HepG2 (cell line): ENCODE measurements around the gene ZNF429. TPM values are rescaled to one million over a fixed set of nuclear protein-coding genes. Genes with fewer than 3 reads are reported as not detected.

Experiments
- BHLHE40 ChIP-seq: IDR thresholded peaks from 2 replicates; pipeline ENCODE4 v1.6.1; 2011; ENCODE audit warnings: low read length, improper control_type of control experiment
- EEA1 ChIP-seq: sonication (generic); formaldehyde crosslinking; IDR thresholded peaks from 2 replicates; pipeline ENCODE4 v1.5.1; 2020; ENCODE audit warnings: mild to moderate bottlenecking, missing genetic modification reagents, borderline replicate concordance
- IKZF1 ChIP-seq: fragments of 450-650 bp; IDR thresholded peaks from 2 replicates; pipeline ENCODE4 v1.7.1; 2016
- MIER2 ChIP-seq: IDR thresholded peaks from 2 replicates; pipeline ENCODE4 v1.6.1; 2016; ENCODE audit warnings: missing biosample characterization, missing genetic modification reagents
- SATB2 ChIP-seq: sonication (generic); formaldehyde crosslinking; IDR thresholded peaks from 2 replicates; pipeline ENCODE4 v1.5.0; 2020; ENCODE audit warnings: missing genetic modification reagents
- SMC3 ChIP-seq: IDR thresholded peaks from 2 replicates; pipeline ENCODE4 v1.6.1; 2011; ENCODE audit warnings: low read length, improper control_type of control experiment
- SP5 ChIP-seq: IDR thresholded peaks from 2 replicates; pipeline ENCODE4 v1.6.1; 2016; ENCODE audit warnings: low read depth, borderline replicate concordance
- SSRP1 ChIP-seq: IDR thresholded peaks from 2 replicates; pipeline ENCODE4 v1.6.1; 2016; ENCODE audit warnings: control low read depth
- ZBTB20 ChIP-seq: sonication (generic); formaldehyde crosslinking; IDR thresholded peaks from 2 replicates; pipeline ENCODE4 v1.8.1; 2023; ENCODE audit warnings: missing genetic modification reagents, low read depth, mild to moderate bottlenecking, borderline replicate concordance
- ZC3H13 ChIP-seq: sonication (generic); formaldehyde crosslinking; IDR thresholded peaks from 2 replicates; pipeline ENCODE4 v1.8.1; 2023; ENCODE audit warnings: mild to moderate bottlenecking, missing genetic modification reagents, moderate library complexity
- ZNF614 ChIP-seq: IDR thresholded peaks from 2 replicates; pipeline ENCODE4 v1.6.1; 2018; ENCODE audit warnings: missing biosample characterization, missing genetic modification reagents, inconsistent platforms, borderline replicate concordance
- ZNF790 ChIP-seq: sonication (generic); formaldehyde crosslinking; IDR thresholded peaks from 2 replicates; pipeline ENCODE4 v1.8.0; 2022; ENCODE audit warnings: missing genetic modification reagents, mild to moderate bottlenecking, borderline replicate concordance
- polyA plus RNA-seq, 8 experiments: library from polyadenylated mRNA; depleted of rRNA in 3 of 8; stranded (reverse) in 7 of 8; unstranded in 1 of 8; fragments of >200 nt; fragmentation: Illumina TruSeq in 4 of 8; extraction: Trizol in 4 of 8; gene quantifications; 2 replicates each; pipeline versions ENCODE4 v1.2.1 to v1.2.3, GENCODE V29; 2011 to 2016; ENCODE audit warnings: low read depth in 4 of 8, missing spikeins in 1 of 8, mixed read lengths in 1 of 8; ENCODE audit not compliant: insufficient read depth in 1 of 8
- total RNA-seq, 5 experiments: library from RNA; depleted of rRNA; stranded (reverse); fragments of >200 nt; fragmentation: Illumina TruSeq; extraction: Trizol; gene quantifications; 2 replicates each; pipeline ENCODE4 v1.2.3, GENCODE V29; 2016; ENCODE audit warnings: low read depth in 1 of 5
- TF ChIP-seq, protein P1 (sequence below): sonication (generic); formaldehyde crosslinking; conservative IDR thresholded peaks from 2 replicates; pipeline ENCODE4 v1.4.0; 2020; ENCODE audit warnings: mild to moderate bottlenecking, missing genetic modification reagents, moderate library complexity
- TF ChIP-seq, protein P2 (sequence below): IDR thresholded peaks from 2 replicates; pipeline ENCODE4 v1.6.1; 2016; ENCODE audit warnings: missing genetic modification reagents, missing compliant biosample characterization
- TF ChIP-seq, protein P3 (sequence below): sonication (generic); formaldehyde crosslinking; IDR thresholded peaks from 2 replicates; pipeline ENCODE4 v1.9.0; 2021; ENCODE audit warnings: missing genetic modification reagents, mild to moderate bottlenecking, borderline replicate concordance
- TF ChIP-seq, protein P4 (sequence below): sonication (generic); formaldehyde crosslinking; IDR thresholded peaks from 2 replicates; pipeline ENCODE4; 2020; ENCODE audit warnings: missing genetic modification reagents, mild to moderate bottlenecking, borderline replicate concordance
- TF ChIP-seq, protein P5 (sequence below): sonication (generic); formaldehyde crosslinking; IDR thresholded peaks from 2 replicates; pipeline ENCODE4 v1.8.1; 2023; ENCODE audit warnings: mild to moderate bottlenecking, missing genetic modification reagents, borderline replicate concordance
- TF ChIP-seq, protein P6 (sequence below): sonication (generic); formaldehyde crosslinking; IDR thresholded peaks from 2 replicates; pipeline ENCODE4 v1.5.1; 2020; ENCODE audit warnings: missing genetic modification reagents, mild to moderate bottlenecking, borderline replicate concordance

The ZNF429 gene
- total and polyA plus RNA-seq, 2 of the 13 experiments (the other 11 are each of a cell fraction or from before 2014, with no cell fraction given), result 3.3 to 3.4 TPM

DNA sequence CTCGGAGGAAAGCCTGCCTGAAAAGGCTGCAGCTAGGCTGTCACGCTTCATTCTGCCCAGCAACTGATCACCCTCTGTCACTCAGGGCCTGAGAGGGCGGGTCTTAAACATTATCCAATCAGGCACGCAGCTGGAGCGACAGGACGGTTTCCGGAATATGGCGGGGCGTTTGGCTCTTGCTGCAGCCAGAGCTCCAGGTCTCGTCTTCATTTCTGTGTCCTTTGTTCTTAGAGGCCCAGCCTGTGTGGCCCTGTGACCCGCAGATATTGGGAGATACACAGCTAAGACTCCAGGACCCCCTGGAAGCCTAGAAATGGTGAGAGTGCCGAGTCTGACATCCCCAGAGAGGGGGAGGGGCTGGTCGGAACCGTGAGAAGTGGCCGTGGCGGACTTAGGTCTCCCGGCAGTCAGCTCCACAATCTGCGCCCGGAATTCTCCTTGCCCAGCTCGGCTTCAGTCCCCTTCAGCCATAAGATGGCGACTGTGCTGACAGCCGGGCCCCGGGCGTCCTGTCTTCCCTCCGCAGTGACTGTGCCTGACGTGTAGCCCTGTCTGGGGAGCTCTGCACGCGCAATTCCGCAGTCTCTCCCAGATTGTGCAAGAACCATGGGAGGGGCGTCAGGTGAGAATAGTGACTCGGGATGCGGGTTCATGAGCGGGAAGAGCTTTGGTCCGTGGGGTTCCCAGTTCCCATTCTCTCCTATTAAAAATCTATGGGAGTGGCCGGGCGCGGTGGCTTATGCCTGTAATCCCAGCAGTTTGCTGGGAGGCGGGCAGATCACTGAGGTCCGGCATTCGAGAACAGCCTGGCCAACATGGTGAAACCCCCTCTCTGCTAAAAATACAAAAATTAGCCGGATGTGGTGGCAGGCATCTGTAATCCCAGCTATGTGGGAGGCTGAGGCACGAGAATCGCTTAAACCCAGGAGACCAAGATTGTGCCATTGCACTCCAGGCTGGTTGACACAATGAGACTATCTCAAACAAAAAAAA, at the start of gene ZNF429 (continued):
- TF ChIP-seq, protein P1, sequence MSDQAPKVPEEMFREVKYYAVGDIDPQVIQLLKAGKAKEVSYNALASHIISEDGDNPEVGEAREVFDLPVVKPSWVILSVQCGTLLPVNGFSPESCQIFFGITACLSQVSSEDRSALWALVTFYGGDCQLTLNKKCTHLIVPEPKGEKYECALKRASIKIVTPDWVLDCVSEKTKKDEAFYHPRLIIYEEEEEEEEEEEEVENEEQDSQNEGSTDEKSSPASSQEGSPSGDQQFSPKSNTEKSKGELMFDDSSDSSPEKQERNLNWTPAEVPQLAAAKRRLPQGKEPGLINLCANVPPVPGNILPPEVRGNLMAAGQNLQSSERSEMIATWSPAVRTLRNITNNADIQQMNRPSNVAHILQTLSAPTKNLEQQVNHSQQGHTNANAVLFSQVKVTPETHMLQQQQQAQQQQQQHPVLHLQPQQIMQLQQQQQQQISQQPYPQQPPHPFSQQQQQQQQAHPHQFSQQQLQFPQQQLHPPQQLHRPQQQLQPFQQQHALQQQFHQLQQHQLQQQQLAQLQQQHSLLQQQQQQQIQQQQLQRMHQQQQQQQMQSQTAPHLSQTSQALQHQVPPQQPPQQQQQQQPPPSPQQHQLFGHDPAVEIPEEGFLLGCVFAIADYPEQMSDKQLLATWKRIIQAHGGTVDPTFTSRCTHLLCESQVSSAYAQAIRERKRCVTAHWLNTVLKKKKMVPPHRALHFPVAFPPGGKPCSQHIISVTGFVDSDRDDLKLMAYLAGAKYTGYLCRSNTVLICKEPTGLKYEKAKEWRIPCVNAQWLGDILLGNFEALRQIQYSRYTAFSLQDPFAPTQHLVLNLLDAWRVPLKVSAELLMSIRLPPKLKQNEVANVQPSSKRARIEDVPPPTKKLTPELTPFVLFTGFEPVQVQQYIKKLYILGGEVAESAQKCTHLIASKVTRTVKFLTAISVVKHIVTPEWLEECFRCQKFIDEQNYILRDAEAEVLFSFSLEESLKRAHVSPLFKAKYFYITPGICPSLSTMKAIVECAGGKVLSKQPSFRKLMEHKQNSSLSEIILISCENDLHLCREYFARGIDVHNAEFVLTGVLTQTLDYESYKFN (CRISPR knock-in tag), result no peak
- no peak for TF ChIP-seq ZNF790 (CRISPR knock-in tag)
- no peak for TF ChIP-seq EEA1 (CRISPR knock-in tag)
- TF ChIP-seq, protein P2, sequence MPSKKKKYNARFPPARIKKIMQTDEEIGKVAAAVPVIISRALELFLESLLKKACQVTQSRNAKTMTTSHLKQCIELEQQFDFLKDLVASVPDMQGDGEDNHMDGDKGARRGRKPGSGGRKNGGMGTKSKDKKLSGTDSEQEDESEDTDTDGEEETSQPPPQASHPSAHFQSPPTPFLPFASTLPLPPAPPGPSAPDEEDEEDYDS, result no peak
- peak; percentile 35; the same call in 1 of the 2 replicates for TF ChIP-seq BHLHE40
- TF ChIP-seq SP5 (CRISPR knock-in tag), result no peak
- no peak for TF ChIP-seq SSRP1 (CRISPR knock-in tag)
- no peak for TF ChIP-seq MIER2 (CRISPR knock-in tag)
- TF ChIP-seq IKZF1, result no peak
- TF ChIP-seq, protein P3, sequence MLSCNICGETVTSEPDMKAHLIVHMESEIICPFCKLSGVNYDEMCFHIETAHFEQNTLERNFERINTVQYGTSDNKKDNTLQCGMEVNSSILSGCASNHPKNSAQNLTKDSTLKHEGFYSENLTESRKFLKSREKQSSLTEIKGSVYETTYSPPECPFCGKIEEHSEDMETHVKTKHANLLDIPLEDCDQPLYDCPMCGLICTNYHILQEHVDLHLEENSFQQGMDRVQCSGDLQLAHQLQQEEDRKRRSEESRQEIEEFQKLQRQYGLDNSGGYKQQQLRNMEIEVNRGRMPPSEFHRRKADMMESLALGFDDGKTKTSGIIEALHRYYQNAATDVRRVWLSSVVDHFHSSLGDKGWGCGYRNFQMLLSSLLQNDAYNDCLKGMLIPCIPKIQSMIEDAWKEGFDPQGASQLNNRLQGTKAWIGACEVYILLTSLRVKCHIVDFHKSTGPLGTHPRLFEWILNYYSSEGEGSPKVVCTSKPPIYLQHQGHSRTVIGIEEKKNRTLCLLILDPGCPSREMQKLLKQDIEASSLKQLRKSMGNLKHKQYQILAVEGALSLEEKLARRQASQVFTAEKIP, result no peak
- TF ChIP-seq, protein P4, sequence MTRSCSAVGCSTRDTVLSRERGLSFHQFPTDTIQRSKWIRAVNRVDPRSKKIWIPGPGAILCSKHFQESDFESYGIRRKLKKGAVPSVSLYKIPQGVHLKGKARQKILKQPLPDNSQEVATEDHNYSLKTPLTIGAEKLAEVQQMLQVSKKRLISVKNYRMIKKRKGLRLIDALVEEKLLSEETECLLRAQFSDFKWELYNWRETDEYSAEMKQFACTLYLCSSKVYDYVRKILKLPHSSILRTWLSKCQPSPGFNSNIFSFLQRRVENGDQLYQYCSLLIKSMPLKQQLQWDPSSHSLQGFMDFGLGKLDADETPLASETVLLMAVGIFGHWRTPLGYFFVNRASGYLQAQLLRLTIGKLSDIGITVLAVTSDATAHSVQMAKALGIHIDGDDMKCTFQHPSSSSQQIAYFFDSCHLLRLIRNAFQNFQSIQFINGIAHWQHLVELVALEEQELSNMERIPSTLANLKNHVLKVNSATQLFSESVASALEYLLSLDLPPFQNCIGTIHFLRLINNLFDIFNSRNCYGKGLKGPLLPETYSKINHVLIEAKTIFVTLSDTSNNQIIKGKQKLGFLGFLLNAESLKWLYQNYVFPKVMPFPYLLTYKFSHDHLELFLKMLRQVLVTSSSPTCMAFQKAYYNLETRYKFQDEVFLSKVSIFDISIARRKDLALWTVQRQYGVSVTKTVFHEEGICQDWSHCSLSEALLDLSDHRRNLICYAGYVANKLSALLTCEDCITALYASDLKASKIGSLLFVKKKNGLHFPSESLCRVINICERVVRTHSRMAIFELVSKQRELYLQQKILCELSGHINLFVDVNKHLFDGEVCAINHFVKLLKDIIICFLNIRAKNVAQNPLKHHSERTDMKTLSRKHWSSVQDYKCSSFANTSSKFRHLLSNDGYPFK (CRISPR knock-in tag), result no peak
- TF ChIP-seq SMC3, result no peak
- TF ChIP-seq SATB2 (CRISPR knock-in tag), result no peak
- TF ChIP-seq, protein P5, sequence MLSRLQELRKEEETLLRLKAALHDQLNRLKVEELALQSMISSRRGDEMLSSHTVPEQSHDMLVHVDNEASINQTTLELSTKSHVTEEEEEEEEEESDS (CRISPR knock-in tag), result no peak
- no peak for TF ChIP-seq ZC3H13 (CRISPR knock-in tag)
- no peak for TF ChIP-seq ZNF614
- TF ChIP-seq ZBTB20 (CRISPR knock-in tag), result no peak
- TF ChIP-seq, protein P6, sequence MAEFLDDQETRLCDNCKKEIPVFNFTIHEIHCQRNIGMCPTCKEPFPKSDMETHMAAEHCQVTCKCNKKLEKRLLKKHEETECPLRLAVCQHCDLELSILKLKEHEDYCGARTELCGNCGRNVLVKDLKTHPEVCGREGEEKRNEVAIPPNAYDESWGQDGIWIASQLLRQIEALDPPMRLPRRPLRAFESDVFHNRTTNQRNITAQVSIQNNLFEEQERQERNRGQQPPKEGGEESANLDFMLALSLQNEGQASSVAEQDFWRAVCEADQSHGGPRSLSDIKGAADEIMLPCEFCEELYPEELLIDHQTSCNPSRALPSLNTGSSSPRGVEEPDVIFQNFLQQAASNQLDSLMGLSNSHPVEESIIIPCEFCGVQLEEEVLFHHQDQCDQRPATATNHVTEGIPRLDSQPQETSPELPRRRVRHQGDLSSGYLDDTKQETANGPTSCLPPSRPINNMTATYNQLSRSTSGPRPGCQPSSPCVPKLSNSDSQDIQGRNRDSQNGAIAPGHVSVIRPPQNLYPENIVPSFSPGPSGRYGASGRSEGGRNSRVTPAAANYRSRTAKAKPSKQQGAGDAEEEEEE (CRISPR knock-in tag), result no peak
